ENCODE measurements around the gene PIM3.

PIM3 gene

DNA sequence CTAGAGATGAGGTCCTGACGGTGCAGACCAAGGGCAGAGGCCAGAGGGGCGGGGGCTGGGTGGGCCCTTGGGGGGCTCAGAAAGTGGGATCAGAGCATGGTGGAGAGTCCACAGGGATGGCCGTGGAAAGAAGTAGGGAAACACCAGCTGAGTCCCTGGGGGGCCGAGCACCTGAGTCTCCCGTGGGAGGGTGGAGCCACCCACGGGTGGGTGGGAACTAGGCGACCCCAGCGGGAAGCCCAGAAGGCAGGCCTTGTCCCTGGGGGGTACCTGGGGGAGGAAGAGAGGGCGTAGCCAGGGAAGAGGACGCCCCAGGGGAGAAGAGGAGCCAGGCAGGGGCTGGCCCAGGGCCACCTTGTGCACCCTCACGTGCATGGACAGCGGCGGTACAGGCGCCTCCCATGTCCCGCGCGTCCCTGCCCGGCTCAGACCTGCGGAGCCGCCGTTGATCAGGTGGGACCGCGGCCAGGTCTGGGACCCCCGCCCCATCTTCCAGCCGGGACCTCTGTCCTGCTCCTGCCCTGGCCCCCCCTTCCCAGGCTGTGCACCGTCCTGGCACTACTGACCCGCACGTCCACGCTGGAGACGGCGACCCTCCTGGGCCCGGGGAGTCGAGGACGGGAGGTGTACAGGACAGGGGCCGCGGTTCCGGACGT is 31.9 kb upstream of the PIM3 start:
- no peak for DNase-seq

DNA sequence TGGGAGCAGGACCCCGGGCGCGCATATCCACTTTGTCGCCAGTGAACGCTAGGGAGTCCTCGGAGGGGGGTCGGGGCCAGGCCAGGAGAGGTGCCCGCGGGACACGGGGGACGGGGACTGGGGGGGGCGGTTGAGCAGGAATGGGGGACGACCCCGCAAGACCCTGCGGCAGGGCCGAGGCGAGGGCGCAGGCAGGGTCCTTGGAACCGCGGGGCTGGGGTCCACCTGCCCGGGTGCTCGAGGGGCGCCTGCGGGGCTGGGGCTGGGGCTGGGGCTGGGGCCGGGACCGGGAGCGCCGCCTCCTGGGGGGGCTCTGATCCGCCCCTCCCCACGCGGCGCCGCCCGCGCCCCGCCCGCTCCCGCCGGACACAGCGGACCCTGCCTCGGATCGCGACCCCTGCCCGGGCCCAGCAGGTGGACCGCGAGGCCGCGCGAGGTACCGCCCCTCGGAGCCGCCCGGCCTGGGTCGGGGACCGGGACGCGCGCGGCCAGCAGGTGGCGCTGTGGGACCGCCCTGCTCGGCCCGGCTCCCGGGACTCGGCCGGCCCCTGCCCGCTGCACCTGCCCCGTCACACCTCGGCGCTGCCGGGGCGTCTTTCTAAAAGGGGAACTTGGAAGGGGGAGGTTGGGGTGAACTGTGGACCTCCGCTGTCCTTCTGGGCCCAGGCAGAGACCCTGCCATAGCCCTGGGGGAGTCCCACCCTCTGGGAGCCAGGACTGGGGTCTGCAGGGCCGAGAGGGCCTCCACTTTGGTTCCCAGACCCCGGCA is 31.2 kb upstream of the PIM3 start:
- peak; percentile 36 for DNase-seq

DNA sequence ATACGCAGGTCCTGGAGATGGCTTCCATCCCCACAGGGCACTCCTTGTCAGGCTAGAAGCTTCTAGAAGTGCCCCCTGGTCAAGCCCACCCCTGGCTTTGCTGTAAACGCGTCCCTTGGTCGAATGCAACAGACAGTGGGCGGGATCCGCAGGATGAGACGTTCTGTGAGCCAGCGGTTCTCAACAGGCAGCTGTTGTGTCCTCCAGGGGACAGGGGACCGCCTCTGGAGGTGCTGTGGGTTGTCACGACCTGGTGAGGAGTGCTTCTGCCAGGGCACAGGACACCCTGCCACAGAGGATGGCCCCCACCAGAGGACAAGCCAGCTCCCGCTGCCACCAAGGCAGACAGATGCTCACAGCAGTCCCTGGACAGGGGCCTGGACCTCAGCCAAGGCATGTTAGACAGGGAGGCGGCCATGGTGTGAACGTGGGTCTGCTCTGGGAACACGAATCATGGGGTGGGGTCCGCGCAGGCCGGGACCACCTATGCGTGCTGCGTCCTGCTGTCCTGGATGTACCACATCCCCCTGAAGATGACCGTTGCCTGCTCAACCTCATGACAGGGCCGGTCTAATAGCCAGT is 30.5 kb upstream of the PIM3 start:
- DNase-seq: no peak

DNA sequence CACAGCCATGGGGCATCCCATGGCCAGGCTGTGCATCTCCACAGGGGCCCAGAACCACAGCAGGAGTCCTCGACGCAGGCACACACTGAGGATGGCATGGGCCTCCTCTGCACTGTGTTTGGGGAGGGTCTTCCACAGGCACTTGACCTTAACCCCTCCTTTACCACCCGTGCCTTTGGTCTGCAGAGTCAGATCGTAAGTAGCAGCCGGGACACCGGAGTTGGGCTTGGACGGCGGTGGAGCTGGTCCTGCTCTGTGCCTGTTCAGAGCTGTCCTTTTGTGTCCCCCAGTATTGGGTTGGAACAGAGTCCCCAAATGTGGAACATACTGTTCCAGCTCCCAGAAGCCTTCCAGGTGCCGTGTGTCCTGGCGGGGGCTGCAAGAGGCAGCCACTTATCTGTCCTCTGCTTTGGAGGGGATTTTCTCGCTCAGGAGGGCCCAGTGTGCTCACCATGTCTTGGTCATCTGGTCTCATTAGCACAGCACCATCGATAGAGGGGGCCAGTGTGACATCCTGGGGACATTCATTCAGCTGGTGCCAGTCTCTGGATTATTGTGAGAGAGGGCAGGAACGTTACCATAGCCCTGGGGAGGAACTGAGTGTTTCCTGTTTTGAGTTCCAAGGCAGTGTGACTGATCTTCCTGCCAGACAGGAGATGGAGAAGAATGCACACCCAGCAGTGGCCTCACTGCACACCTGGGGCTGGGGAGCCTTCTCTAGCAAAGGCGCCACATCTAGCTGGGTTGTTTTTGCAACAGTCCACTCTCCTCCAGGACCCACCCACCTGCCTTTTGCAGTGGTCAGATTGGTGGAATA is 29.8 kb upstream of the PIM3 start:
- peak; percentile 38 for DNase-seq

DNA sequence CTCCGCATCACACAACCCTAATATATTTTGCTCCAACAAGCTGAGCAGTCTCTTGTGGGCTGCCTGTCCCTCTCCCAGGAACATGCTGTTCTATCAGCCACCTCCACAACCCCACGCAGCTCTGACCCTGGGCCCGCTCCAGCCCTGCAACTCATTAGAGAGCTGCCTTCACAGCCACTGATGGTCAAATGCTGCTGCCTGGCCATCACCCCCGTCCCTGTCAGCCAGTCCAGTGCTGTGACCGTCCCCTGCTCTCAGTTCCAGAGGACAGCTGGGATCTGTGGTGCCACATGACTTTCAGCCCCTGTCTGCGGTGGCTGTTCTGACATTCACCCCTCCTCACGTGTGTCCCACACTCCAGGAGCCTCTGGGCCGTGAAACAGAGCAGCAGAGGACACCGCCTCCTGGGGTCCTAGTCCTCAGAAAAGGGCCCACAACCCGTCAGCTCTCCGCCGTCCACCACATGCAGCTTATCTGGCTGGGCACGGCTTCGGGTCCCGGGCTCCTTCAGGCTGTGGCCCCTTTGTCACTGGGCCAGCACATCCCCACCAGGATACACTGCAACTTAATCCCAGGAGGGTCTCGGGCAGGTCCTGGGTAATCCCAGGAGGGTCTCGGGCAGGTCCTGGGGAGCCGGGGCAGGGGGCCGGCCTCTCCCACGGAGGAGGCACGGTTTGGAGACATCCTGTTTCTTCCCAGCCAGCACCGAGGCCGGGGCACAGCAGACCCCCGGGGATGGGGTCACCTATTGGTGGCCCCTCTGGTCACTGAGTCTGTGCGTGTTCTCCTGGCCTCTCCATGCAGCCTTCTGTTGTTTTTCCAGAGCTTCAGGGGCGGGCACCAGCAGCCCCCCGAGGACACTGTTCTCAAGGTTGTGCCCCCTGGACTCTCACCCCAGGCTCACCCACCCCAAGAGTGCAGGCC is 27.1 kb upstream of the PIM3 start:
- DNase-seq: no peak

DNA sequence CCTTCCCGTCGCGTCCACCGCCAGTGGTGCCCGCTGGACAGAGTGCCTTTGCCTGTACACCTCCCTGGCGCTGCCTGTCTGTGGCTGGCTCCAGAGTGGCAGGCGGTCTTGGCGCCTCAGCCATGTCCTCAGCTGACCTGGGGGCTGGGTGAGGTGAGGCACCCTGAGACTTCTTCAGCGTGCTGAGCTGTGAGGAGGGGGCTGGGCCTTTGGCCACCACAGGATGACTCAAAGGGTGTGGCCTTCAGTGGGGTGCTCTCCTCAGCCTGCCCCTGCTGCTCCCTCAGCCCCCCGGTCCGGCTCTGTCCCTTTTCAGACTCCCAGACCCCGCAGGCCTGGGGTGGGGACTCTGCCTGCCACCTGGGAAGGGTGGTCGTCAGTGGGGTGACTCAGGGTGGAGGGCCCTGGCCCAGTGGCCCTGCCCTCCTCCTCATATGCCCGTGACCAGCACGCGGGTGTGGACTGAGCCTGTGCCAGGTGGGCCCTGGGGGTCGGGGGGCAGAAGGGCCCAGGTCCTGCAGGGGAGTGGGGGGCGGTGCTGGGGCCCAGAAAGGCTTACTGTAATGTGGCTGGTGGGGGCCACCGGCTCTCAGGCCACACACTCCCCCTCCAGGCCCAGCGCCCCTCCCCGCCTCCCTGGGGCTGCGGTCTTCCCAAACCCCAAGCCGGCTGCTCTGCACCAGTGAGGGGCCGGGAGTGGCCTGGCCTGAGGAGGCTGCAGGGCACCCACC is 26.2 kb upstream of the PIM3 start:
- DNase-seq: no peak

DNA sequence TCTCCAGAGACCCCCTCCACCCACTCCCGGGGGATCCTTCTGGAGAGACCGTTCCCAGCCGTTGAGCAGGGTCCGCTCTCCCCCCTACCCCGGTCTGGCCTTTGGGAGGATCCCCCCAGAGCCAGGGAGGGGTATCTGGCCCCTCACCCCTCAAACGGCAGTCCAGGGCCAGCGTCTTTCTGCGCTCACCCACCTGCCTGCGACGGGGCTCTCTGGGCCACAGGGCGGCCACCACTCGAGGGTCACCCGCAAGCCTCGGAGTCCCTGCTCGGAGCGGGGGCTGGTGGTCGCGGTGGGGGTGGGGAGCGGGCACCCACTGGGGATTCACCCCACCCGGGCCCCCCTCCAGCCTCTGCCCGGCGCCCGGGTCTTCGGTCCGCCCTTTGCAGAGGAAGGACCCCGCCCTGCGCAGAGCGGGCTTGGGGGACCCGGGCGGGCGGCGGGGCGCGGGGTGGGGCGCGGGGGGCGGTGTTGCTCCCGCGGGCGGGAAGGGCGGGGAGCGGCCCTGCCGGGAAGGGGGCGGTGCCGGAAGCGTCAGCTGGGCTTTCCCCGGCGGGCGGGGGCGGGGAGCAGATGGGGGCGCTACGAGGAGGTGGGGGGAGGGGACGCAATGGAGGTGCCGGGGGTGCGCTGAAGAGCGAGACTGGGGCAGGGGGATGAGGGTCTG is 25.5 kb upstream of the PIM3 start:
- no peak for DNase-seq

DNA sequence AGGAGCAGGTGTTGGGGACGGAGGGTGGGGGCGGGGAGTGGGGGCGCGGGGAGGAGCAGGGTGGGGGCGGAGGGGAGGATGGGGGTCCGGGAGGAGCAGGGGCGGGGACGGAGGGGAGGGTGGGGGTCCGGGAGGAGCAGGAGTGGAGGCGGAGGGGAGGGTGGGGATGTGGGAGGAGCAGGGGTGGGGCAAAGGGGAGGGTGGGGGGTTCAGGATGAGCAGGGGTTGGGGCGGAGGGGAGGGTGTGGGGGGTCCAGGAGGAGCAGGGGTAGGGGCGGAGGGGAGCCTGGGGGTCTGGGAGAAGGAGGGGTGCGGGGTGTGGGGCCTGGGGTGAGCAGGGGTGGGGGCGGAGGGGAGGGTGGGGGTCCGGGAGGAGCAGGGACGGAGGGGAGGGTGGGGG is 25.0 kb upstream of the PIM3 start:
- no peak for DNase-seq

DNA sequence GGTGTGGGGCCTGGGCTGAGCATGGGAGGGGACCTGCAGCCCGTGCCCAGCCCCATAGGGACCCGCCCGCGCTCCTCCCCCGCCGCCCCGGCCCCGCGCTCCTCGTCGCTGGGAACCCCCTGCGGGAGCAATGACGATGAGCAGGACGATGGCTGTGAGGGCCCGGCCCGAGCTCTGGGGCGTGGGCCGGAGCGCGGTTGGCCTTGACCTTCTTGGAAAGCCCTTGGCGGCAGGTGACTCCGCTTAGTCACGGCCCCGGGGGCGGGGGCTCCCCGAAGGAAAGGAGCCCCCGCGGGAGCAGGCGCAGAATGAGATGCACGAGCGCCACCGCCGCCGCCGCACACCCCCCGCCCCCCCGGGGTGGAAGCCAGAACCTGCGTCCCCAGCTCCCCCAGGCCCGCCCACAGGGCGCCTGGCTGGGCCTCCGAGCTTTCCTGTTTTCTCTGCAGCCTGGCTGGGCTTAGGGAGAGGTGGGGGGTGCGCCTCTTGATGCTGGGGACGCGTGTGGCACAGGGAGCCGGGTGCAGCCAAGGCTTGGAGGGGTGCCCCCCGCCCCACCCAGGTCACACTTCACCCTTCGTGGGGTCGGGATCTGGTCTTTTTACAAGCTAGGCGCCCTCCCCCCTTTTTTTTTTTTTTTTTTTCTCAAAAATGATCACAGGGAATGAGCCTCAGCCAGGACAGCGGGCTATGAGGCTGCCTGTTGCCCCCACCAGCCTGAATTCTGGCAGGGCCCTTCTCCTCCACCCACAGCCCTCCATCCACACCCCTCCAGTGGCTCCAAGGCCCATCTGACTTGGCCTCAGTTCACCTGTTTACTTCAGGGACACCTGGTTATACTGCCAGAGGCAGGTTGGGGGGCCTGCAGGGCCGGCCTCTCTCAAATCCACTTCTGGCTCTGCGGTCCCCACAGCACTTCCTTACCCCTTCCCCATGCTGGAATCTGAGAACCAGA is 24.3 kb upstream of the PIM3 start:
- DNase-seq: peak; percentile 57

DNA sequence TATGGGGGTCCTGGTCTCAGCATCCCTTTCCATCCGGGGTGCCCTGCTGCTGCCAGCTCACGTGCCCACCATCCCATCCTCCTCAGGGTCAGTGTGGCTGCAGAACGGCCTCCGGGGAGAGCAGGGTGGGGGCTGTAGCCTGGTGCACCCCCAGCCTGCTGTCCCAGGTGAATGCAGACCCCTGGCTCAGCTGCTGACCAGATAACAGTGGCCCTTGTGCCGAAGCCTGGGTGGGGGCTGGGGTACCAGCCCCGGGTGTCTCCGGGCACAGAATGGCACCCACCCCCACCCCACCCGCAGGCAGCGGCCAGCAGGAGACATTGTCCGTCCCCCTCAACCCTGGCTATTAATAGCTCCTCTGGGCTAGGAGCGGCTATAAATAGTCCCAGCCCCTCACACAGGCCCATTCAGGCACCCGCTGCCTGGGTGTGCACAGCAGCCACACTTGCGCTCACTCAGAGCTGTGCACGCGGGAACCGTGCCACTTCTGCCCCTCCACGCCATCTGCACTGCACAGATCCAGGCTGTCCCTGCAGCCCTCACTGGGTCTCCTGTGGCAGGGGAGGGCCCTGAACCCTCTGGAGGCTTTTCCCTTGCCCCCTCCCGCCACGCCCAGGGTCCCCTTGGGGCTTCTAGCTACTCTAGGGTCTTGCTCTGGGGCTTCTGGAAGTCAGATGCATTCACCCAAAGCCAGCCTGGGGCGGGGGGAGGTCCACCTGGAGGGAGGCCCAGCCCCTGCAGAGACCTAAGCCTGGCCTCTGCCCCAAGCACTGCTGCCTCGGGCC is 23.4 kb upstream of the PIM3 start:
- DNase-seq: no peak

DNA sequence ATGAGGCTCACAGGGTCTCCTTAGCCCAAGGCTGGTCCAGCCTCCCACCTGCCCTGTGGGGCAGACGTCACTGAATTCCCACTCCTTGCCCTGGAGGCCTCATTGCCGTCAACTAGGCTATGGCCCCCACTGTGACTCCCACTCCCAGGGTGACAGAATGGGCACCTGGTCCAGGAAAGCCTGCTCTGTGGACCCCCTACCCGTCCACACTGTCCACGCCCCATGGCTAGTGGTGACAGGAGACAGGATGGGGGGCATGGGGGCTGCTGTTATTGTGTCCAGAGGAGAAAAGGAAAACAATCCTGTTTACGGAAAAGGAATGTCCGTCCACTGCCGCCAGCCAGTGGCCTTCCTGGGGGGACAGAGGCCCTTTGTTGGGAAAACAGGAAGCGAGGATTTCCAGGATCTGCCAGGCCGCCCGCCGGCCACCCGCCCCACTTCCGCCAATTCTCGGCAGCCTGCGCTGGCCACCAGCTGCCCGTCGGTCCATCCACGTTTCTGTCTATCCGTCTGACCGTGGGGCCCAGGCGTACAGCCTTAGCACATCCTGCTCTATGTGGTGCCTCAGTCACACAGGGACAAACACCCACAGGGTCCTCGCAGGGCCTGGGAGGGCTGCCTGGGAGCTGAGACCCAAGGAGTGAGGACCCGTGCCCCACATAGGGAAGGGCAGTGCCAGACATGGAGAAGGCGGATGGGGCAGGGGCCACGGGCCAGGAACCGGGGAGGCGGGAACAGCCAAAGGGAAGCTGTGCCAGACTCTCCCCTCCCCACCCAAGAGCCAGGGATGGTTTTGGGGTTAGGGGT is 22.6 kb upstream of the PIM3 start:
- no peak for DNase-seq

DNA sequence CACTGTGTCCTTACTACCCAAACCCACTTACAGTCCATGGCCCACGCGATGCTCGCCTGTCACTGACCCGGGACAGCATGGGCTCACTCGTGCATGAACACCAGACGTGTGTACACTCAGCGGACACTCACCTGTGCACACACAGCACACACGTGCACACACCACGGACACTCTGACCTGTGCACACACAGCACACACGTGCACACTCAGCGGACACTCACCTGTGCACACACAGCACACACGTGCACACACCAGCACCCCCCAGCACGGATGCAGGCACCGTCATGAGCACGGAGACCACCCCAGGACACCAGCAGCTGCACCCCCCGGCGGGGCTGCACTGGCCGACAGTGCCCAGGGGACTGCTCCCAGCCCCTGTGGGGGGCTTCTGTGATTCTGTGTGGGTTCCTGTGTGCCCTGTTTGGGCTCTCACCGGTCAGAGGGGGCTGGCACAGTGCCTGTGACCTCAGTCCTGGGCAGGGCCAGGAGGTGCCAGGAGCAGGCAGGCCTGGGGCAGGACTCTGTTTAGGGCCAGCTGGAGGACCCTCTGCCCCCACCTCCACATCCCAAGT is 21.9 kb upstream of the PIM3 start:
- DNase-seq: no peak

DNA sequence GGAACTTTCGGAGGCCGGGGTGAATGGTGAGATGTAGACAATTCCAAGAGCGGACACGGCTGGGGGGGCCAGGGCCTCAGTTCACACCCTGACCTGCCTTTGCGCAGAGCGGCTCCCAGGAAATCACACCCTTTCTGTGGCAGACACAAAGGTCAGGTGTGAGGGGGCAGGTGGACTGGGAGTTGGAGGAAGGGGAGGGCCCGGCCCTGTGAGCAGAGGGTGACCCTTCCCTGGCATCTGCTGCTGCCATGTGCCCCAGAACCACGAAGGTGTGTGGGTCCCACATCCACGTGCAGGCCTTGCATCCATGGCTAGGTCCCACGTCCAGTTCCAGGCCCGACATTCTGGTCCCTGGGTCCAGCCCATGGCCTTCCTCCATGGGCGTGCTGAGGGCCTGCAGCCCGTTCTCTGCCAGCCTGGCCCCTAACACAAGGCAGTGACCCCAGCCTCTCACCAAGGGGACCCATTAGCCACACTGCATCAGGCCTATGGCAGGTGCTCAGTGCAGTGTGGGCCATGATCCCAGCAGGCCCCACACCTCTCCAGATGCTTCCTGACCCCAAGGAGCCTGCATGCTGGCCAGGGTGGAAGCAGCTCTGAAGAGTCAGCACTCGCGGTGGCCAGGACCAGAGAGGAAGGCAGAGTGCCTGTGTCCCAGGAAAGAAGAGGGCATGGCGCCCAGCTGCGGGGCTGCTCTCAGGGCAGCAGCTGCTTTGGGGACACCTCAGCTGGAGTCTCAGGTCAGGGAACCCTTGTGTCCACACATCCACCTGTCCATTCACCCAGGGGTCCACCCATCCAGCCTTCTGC is 18.9 kb upstream of the PIM3 start:
- no peak for DNase-seq

DNA sequence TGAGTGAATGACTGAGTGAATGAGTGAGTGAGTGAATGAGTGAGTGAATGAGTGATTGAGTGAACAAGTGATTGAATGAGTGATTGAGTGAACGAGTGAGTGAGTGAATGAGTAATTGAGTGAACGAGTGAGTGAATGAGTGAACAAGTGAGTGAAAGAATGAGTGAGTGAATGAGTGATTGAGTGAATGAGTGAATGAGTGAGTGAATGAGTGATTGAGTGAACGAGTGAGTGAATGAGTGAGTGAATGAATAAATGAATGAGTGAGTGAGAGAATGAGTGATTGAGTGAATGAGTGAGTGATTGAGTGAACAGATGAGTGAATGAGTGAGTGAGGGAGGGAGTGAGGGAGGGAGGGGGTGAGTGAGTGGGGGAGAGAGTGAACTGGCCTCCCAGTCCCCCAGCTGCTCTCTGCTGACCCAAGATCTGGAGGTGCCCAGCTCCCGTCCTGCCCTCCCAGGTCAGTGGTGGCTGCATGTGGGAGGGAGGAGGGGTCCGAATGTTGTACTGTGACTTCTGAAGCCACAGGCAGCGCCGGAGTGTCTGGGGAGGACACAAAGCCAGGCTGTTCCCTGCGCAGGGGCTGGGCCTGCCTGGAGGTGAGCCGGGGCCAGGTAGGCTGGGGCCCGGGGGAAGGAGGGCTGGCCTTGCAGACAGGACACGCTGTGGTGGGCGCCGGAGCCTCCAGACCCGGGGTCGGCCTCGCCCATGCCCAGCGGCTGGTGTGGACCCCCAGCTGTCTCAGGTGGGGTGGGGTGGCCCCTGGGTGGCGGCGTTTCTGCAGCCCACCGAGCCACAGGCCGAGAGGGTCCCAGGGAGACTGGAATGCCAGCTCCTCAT is 17.8 kb upstream of the PIM3 start:
- DNase-seq: no peak

DNA sequence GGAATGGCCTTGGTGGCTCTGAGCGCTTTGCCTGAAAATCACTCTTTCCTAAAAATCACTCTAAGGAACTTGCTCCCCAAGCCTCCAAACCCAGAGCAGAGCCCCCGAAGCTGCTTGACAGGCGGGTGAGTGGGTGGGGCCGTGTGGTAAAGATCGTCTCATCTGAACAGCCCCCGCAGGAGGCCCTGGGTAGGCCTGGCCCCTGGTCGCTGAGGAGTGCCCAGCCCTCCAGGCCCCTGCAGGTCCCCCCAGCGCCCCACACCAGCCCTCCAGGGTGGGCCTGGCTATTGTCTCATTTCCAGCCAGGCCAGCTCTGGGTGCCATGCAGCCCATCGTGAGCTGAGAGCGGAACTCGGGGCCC is 17.2 kb upstream of the PIM3 start:
- no peak for DNase-seq
